ENCODE data around the gene ECE1. TPM values are rescaled to one million over a fixed set of nuclear protein-coding genes. Genes with fewer than 3 reads are reported as not detected.
A peak's percentile ranks its signal among the peaks of the same experiment; 100 is the strongest.

ECE1 gene
- total RNA-seq, 1 donor from 2014 or later, result 15.2 TPM

GRCh38 chr1:21247892-21248715 is 42.2 kb downstream of the ECE1 start:
- Mint-ChIP-seq H3K27me3 (ENCODE audit: insufficient read depth, low read depth) (no peaks in the 10 kb centered on the region), H3K4me1 (peaks cover 3% of the 10 kb centered on the region), H3K27ac (no peak overlapping the region), H3K9me3 (no peaks in the 10 kb centered on the region), H3K4me3 (no peak overlapping the region), H3K36me3 (peaks cover 4% of the 10 kb centered on the region)
- H3K9me3 ChIP-seq (ENCODE audit: low read depth), result no peaks in the 10 kb centered on the region
- H3K36me3 ChIP-seq, result no peaks in the 10 kb centered on the region
- TF ChIP-seq, protein P1, sequence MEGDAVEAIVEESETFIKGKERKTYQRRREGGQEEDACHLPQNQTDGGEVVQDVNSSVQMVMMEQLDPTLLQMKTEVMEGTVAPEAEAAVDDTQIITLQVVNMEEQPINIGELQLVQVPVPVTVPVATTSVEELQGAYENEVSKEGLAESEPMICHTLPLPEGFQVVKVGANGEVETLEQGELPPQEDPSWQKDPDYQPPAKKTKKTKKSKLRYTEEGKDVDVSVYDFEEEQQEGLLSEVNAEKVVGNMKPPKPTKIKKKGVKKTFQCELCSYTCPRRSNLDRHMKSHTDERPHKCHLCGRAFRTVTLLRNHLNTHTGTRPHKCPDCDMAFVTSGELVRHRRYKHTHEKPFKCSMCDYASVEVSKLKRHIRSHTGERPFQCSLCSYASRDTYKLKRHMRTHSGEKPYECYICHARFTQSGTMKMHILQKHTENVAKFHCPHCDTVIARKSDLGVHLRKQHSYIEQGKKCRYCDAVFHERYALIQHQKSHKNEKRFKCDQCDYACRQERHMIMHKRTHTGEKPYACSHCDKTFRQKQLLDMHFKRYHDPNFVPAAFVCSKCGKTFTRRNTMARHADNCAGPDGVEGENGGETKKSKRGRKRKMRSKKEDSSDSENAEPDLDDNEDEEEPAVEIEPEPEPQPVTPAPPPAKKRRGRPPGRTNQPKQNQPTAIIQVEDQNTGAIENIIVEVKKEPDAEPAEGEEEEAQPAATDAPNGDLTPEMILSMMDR (IDR thresholded peaks at IDR 0.05), result no peak
- TF ChIP-seq EZH2phosphoT487 (IDR thresholded peaks at IDR 0.05), result no peak
- TF ChIP-seq EZH2 (IDR thresholded peaks at IDR 0.05), result no peak
- H3K4me1 ChIP-seq, result no peaks in the 10 kb centered on the region
- H3K79me2 ChIP-seq (ENCODE audit: low read depth), result no peaks in the 10 kb centered on the region
- no peak overlapping the region for H3K27ac ChIP-seq
- H2AFZ ChIP-seq (replicated peaks), result no peak overlapping the region
- no peak overlapping the region for H3K9ac ChIP-seq
- H3K4me3 ChIP-seq, result no peak overlapping the region
- no peaks in the 10 kb centered on the region for H3K27me3 ChIP-seq
- H3F3A ChIP-seq (ENCODE audit: low read depth), result no peaks in the 10 kb centered on the region
- H3K4me2 ChIP-seq, result no peak overlapping the region
- DNase-seq (ENCODE audit: low spot score), result no peak
- no peaks in the 10 kb centered on the region for H4K20me1 ChIP-seq (ENCODE audit: low read depth)

GRCh38 chr1:21246905-21247642 is 43.2 kb downstream of the ECE1 start:
- Histone ChIP-seq H3K36me3 (no peaks in the 10 kb centered on the region), H3K9me3 (ENCODE audit: low read depth) (no peaks in the 10 kb centered on the region), H3K79me2 (ENCODE audit: low read depth) (no peaks in the 10 kb centered on the region), H3F3A (ENCODE audit: low read depth) (no peaks in the 10 kb centered on the region), H3K4me1 (no peaks in the 10 kb centered on the region), H3K9ac (no peak overlapping the region), H4K20me1 (ENCODE audit: low read depth) (no peaks in the 10 kb centered on the region), H3K4me2 (no peak overlapping the region), H3K27me3 (no peaks in the 10 kb centered on the region), H2AFZ (replicated peaks) (no peak overlapping the region), H3K4me3 (no peak overlapping the region), H3K27ac (no peak overlapping the region)
- Mint-ChIP-seq H3K27ac (no peak overlapping the region), H3K9me3 (no peaks in the 10 kb centered on the region), H3K36me3 (peaks cover 9% of the 10 kb centered on the region), H3K27me3 (ENCODE audit: insufficient read depth, low read depth) (no peaks in the 10 kb centered on the region), H3K4me1 (peaks cover 2% of the 10 kb centered on the region), H3K4me3 (no peak overlapping the region)
- no peak for DNase-seq (ENCODE audit: low spot score)
- TF ChIP-seq EZH2 (IDR thresholded peaks at IDR 0.05), result no peak
- TF ChIP-seq EZH2phosphoT487 (IDR thresholded peaks at IDR 0.05), result no peak
- TF ChIP-seq, protein P1 (IDR thresholded peaks at IDR 0.05), result no peak

DNA sequence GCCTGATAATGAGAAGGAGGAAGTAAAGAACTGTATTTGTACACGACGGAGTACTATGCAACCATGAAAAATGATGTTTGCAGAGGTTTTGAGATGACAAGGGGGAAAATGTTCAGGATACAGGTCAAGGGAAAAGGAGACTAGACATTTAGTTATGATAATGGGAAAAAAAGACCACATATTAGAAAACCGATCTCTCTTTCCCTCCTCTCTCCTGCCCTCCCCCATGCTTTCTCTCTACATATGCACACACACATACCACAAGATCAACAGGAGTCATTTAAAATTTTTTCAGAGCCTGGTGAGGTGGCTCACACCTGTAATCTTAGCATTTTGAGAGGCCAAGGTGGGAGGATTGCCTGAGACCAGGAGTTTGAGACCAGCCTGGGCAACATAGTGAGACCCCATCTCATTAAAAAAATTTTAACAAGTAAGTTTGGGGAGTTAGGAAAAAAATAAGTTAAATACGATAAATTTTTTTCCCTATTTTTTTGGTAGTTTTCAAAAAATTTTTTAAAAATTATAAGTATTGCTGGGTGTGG is 44.5 kb downstream of the ECE1 start:
- Histone ChIP-seq H3K27ac (no peak overlapping the region), H2AFZ (replicated peaks) (no peak overlapping the region), H4K20me1 (ENCODE audit: low read depth) (no peaks in the 10 kb centered on the region), H3K4me2 (no peak overlapping the region), H3K79me2 (ENCODE audit: low read depth) (no peaks in the 10 kb centered on the region), H3K9me3 (ENCODE audit: low read depth) (no peaks in the 10 kb centered on the region), H3F3A (ENCODE audit: low read depth) (no peaks in the 10 kb centered on the region), H3K4me3 (no peak overlapping the region), H3K27me3 (no peaks in the 10 kb centered on the region), H3K36me3 (no peaks in the 10 kb centered on the region), H3K4me1 (peaks cover 3% of the 10 kb centered on the region), H3K9ac (no peak overlapping the region)
- H3K4me3 Mint-ChIP-seq, result no peak overlapping the region
- TF ChIP-seq EZH2phosphoT487 (IDR thresholded peaks at IDR 0.05), result no peak
- TF ChIP-seq EZH2 (IDR thresholded peaks at IDR 0.05), result no peak
- TF ChIP-seq, protein P1 (IDR thresholded peaks at IDR 0.05), result no peak
- no peaks in the 10 kb centered on the region for H3K27me3 Mint-ChIP-seq (ENCODE audit: insufficient read depth, low read depth)
- H3K36me3 Mint-ChIP-seq, result peaks cover 12% of the 10 kb centered on the region
- H3K9me3 Mint-ChIP-seq, result no peaks in the 10 kb centered on the region
- DNase-seq (ENCODE audit: low spot score), result no peak
- H3K27ac Mint-ChIP-seq, result peak overlapping the region; percentile 66
- peaks cover 9% of the 10 kb centered on the region for H3K4me1 Mint-ChIP-seq
